ENCODE results near the gene MAP7D1.
"Not testable (repeated sequence)": the region's sequence is repeated elsewhere in the genome, so short reads cannot be mapped to it uniquely, and the experiment has no call there.

The MAP7D1 gene

DNA sequence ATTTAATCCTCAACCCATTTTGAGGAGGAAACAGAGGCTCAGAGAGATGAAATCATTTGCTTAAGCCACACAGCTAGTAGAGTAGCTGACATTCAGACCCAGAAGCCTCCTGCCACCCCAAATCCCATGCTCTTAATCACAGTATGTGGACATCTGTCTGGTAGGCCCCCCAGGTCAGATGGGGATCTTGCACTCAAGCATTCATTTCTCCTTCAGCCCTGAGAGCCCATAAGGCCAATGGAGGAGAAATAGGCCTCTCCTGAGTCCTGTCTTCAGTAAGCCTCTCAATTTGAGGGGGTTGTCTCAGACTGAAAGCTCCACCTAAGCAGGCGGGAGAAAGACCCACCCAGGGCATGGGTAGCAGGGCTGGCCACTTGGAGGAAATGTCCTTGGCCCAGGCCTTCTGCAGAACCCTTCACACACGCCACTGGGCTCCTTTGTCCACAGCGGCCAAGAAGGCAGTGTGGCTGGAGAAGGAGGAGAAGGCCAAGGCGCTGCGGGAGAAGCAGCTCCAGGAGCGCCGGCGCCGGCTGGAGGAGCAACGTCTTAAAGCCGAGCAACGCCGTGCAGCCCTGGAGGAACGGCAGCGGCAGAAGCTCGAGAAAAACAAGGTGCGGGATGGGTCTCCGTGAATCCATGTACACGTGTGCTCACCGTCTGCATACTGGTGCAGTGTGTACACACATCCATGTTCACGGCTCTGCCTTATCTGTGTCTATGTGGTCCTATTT lies 16.2 kb downstream of the MAP7D1 start:
- no peak for DNase-seq

DNA sequence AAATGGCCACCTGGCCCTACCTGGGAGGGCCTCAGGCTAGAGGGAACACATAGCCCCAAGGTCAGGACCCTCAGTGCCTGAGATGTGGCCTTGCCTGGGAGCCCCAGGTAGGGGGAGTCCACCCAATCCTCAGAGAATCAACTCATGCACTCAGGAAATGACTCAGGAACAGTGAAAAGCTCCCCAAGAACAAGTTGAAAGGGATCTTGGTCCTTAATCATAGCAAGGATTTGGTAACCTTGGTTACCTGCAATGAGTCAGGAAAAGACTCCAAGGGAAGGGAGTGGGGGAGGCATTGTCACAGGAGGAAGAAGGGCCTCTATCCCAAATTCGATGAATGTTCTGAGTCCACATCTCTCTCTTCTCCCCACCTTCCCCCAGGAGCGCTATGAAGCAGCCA lies 17.0 kb downstream of the MAP7D1 start:
- peak; percentile 86 for DNase-seq

DNA sequence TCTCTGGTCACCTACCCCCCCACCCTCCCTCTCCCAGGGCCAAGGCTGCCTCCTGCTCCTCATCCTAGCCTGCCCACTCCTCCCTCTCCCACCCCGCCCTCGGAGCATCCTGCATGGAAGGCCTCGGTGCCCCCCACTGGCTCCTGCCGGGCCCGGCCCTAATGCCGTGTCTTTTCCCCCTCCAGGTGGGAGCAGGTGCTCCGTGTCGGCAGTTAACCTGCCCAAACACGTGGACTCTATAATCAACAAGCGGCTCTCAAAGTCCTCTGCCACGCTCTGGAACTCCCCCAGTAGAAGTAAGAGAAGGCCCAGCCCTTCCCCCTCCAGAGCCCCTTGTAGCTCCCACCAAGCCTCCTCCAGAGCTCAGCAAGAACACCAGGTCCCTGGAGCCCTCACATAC lies 18.8 kb downstream of the MAP7D1 start:
- DNase-seq, result no peak

DNA sequence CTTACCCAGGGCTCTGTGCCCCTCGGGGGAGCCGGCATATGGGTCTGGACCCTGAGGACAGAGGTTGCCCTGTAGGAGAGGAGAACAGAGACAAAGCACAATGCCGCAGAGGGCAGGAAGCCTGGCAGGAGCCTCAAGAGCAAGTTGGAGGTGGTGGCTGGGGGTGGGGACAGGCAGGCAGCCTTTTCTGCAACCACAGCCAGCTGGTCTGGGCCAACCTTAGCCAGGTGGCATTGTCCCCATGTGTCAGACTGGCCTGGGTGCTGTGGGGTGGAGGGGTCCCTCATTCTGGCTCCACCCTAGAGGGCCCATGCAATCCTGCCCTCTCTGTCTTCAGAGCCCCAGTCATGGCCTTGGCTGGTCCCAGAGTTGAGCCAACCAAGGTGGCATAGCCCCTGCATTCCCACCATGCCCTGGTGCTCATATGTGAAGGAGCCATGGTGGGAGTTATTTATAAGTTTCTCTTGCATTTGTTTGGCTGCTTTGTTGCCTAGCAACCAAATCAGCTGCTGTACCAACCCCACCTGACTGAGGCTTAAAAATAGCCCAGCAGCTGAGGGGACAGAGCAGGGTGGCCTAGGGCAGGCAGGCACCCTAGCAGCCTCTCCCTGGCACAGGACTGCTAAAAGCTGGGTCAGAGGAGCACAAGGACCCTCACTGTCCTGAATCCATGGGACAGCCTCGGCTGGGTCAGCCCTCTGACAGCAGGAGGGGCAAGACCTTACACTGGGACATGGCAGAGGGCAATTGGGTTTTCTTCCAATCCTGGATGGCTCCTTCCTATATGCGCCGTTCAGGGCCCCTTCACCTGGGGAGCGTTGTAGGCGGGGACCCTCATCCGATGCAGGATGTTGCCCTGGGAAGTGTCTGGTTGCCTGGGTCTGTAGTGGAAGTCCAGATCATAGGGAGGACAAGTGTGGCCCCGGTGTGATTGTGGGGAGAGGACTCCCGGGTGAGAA lies 19.5 kb downstream of the MAP7D1 start:
- peak; percentile 48 for DNase-seq

DNA sequence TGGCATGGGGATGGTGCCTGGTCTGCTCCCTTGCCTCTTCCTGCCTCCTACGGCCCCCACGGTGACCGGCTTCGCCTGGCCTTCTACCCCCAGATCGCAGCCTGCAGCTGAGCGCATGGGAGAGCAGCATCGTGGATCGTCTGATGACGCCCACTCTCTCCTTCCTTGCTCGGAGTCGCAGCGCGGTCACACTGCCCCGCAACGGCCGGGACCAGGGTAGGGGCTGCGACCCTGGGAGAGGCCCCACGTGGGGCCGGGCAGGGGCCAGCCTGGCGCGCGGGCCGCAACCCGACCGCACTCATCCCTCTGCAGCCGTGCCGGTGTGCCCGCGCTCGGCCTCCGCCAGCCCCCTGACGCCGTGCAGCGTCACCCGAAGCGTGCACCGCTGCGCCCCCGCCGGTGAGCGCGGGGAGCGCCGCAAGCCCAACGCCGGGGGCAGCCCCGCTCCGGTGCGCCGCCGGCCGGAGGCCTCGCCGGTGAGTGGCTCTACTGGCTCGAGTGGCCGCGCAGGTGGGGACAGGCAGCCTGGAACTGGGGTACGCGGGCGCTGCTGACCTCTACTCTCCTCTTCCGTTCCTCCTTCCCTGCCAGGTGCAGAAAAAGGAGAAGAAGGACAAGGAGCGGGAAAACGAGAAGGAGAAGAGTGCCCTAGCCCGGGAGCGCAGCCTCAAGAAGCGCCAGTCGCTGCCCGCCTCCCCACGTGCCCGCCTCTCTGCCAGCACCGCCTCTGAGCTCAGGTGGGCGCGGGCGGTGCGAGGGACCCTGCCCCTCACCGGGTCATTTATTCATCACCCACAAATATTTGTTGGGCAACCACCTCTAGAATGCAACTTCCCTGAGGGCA lies 20.4 kb downstream of the MAP7D1 start:
- no peak for DNase-seq

DNA sequence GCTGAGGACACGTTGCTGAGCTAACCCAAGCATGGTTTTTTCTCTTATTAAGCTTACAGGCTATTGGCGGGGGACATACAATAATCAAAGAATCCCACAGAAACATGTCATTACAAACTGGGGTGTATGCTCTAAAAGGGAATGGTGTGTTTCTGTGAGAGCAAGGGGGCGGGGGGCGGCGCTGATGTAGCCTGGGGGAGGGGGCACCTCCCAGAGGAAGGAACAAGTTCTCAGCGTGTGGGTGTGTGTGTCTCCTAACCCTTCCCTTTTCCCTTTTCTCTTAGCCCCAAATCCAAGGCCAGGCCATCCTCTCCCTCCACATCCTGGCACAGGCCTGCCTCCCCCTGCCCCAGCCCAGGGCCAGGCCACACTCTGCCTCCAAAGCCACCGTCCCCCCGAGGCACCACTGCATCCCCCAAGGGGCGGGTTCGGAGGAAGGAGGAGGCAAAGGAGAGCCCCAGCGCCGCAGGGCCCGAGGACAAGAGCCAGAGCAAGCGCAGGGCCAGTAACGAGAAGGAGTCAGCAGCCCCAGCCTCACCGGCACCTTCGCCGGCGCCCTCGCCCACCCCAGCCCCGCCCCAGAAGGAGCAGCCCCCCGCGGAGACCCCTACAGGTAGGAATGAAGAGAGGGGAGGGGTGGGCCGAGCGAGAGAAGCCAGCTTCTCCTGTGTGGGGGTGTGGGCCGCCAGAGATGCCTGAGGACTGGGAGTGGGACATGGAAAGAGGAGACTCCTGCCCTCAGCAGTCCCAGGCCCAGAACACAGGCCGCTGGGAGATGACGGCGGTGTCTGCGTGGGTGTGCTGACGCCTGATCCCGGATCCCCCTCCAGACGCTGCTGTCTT lies 21.9 kb downstream of the MAP7D1 start:
- DNase-seq, result no peak

DNA sequence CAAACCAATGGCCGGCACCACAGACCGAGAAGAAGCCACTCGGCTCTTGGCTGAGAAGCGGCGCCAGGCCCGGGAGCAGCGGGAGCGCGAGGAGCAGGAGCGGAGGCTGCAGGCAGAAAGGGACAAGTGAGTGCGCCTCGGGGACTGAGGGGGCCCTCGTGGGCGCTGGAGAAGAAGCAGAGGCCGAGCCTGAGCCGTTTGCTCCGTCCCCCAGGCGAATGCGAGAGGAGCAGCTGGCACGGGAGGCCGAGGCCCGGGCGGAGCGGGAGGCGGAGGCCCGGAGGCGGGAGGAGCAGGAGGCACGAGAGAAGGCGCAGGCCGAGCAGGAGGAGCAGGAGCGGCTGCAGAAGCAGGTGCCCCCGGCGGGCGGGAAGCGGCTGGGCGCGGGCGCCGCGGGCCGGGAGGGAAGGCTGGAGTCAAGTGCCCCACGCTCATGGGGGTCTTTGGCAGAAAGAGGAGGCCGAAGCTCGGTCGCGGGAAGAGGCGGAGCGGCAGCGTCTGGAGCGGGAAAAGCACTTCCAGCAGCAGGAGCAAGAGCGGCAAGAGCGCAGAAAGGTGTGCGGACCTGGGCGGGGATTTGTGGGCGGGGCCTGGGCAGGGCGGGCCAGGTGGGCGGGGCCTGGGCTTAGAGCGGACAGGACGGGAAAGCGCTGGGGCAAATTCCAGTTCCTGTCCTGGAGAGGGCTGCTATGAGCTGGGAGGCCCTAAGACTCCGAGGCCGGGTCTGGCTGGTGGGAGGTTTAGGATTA lies 22.7 kb downstream of the MAP7D1 start:
- DNase-seq, result no peak

DNA sequence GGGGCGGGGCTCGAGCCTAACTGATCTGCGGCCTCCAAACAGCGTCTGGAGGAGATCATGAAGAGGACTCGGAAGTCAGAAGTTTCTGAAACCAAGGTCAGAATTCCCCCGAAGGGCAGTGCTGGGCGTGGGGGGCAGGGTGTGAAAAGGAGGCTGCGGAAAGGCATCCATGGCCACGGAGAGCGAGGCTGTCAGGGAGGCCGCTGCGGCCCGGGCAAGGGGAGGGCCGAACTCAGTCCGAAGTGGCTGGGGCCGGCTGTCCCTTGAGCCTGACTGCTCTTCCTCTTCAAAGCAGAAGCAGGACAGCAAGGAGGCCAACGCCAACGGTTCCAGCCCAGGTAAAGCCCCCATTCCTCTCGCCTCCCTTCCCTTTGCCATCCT lies 23.2 kb downstream of the MAP7D1 start:
- no peak for DNase-seq

DNA sequence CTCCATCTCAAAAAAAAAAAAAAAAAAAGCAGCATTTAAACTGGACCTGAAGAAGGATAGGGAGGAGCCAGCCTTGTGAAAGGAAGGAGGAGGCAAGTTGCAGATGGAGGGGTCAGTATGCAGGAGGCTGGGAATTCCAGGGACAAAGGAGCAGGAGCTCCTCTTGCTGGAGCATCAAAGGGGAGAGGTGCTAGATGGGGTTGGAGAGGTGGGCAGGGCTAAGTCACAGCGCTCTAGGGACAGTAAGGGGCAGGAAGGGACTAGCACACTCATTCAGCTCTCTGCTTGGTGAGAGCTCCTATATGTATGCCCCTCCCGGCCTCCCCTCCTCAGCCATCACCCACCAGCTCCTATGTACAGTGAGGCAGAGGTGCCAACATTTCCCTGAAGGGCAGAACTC lies 26.8 kb downstream of the MAP7D1 start:
- no peak for DNase-seq

DNA sequence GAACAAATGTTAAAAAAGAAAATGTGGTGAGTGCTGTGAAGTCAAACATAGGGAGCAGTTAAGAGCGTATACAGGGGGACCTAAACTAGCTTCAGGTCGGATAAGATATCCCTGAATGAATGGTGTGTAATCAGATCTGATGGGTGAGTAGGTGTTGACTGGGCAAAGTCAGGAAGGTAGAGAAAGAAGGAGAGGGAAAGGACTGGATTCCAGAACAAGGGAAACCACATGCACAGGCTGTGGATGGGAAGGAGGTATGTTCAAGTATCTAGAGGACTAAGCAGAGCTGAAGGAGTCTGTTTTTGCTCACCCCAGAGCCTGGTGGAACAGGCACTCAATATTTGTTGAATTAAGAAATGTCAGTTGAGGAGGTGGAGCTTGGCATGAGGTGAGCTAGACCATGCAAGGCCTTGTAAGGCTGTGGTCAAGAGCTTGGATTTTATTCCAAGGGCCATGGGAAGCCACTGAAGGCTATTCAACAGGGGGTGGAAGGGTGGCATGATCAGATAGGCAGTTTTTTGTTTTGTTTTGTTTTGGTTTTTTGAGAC lies 27.4 kb downstream of the MAP7D1 start:
- no peak for DNase-seq

DNA sequence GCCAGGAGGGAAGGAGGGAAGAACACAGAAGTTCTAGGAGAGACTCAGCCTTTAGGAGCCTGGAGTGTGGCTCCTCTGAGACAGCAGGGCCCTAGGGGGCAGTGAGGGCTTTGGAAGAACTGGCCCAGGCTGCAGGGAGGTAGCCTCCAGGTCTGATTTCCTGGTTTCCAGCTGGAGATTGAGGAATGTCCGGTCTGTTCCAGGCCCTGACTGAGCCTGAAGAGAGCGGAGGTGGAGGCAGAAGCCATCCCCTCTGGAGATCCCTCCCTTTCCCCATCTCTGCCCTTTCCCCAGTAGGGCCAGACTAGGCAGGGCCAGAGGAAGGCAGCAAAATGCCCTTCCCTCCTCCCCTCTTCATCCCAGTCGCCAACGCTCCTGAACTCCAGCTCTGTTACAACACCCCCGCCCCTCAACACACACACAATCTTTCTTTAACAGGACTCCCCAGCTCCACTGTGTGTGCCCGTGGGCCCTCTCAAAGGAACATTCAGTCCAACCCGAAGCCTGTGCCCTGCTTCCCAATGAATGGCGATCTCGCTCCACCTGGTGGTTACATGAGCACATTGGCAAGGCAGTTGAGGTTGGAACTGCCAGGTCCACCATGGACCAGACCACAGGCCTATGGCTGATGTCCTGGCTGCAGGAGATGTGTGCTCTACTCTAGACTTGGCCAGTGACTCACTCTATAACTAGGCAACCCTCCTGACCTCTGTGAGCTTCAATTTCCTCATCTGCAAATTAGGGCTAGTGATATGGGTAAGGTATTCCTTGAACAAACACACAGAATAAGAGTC lies 32.0 kb downstream of the MAP7D1 start:
- DNase-seq, result peak; percentile 89

DNA sequence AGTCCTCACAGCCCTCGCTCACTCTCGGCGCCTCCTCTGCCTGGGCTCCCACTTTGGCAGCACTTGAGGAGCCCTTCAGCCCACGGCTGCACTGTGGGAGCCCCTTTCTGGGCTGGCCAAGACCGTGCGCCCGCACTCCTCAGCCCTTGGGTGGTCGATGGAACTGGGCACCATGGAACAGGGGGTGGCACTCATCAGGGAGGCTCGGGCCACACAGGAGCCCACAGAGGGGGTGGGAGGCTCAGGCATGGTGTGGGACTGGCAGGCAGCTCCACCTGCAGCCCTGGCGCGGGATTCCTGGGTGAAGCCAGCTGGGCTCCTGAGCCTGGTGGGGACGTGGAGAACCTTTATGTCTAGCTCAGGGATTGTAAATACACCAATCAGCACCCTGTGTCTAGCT lies 40.8 kb downstream of the MAP7D1 start:
- DNase-seq, result not testable (repeated sequence)

DNA sequence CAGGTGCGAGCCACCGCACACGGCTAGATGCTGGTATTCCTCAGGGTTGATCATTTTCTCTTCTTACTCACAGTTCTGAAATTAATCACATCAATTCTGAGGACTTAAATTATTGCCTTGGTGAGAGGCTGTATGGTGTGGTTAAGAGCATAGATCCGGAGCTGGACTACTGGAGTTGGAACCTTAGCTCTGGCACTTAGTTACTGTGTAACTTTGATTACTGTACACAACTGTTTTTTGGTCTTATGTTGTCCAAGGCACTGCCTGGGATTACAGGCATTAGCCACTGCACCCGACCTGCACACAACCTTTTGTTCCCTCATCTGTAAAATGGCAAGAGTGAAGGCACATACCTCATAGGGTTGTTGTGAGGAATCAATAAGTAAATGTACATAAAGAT lies 42.7 kb downstream of the MAP7D1 start:
- no peak for DNase-seq

DNA sequence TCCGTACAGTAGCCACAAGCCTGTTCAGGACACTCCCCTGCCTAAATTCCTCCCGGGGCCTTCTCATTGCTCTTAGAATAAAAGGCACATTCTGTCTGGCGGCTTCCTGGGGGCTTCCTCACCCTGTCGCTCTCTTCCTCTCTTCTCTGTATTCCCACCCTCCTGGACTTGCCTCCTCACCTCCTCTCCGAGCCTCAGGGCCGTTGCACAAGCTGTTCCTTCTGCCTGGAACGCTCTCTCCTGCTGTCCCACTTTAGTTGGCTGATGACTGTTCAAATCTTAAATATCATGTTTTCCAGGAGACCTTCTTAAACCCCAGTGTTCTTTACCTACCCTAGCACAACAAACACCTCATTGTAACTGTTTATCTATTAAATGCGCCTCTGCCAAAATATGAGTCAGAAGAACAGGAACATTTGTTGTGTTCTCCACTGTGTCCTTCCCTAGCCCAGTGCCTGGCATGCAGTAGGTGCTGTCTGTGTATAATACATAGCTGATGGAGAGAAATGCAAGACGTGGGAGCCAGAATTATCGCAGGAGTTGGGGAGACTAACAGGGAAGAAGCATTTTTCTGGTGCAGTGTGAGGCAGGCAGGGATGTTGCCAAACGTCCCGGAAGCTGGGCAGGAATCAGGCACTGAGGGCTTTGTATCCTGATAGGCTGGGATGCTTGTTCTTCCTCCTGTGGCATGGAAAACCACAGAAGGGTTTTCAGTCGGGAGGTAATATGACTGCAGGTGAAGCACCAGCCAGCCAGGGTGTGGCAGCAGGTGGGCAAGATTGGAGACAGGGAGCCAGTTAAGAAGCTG lies 44.2 kb downstream of the MAP7D1 start:
- DNase-seq, result no peak

DNA sequence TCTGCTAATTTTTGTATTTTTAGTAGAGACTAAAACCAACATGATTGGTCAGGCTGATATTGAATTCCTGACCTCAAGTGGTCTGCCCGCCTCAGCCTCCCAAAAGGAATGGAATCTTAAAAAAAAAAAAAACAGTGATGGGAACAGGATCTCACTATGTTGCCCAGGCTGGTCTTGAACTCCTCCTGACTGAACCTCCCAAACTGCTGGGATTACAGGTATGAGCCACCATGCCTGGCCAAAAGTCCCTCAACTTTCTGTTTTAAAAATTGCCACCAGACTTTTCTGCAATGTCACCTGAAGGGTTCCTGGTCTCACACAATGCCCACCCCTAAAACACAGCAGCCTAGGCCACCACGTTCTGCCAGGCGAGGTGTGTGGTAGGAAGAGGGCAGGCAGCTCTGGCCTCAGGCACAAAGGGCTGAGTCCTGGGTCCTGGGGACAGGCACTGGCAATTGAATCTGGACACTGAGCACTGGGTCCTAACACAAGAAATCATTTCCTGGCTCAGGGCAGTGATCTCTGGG lies 47.1 kb downstream of the MAP7D1 start:
- DNase-seq, result no peak

DNA sequence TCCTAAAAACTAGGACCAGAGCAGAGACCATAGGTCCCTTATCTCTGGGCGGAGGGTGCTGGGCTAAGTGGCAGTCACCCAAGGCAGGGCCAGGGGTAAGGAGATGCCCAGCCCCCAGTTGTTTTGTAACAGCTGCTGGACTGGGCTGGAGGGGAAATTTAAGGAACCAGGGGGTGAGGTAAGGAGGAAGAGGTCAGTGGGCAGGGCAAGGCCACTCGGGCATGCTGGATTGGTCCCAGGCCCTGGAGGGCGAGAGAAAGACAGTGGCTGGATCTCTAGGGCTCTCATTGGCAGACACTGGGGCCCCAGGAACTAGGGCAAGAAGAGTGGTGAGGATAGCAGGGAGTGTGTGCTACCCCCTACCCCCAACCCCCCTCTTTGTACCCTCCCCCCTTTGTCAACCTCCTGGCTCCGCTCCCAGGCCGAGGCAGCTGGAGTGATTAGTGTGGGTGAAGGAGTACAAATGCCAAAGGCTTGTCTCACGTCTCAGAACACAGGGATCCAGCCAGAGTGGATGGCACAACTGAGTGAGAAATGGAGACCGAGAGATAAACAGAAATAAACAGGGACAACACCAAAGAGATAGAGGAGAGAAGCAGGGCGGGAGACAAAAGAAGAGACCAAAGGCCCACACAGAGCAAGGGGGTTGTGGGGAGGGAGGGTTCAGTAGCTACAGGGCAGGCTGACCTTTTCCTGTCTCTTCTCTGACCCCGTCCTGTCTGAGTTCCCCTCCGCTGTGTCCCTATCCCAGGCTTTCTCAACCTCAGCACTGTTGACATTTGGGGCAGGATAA lies 47.8 kb downstream of the MAP7D1 start:
- DNase-seq, result peak; percentile 73

DNA sequence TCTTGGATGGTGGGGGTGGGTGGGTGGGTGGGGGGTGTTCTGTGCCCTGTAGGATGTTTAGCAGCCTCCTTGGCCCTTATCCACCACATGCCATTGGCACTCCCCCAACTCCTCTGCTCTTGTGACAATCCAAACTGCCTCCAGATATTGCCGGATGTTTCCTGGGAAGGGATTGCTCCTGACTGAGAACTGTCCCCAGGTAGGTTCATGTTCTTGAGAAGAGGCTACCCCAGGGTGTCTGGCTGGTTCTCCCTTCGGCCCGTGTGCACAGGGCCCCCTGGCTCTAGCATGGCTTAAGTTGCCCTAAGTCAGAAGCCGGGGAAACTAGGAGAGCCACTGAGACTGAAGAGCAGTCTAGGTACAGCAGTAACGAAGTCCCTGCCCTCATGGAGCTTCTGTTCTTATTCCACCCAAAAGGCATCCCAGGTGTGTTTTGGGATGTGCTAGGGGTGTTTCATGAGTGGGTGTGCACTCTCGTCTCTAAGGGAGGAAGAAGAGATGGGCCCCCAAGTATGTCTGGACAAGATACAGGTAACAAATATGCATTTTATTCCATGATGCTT lies 48.5 kb downstream of the MAP7D1 start:
- peak; percentile 40 for DNase-seq

DNA sequence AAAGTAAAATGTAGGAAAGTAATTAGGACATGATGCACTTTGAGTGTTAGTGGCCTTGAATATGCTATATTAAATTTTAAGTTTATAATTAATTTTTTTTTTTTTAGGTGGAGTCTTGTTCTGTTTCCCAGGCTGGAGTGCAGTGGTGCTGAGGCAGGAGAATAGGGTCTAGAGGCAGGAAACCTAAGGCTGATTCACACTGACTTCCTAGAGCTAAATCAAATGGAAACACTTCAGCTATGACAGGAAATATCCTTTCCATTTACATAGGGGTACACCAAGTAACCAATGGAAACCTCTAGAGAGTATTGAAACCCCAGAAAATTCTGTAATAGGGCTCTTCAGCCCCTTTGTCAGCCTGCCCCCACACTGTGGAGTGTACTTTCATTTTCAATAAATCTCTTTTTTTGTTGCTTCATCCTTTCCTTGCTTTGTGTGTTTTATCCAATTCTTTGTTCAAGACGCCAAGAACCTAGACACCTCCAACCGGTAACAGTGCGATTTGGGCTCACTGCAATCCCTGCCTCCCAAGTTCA lies 50.4 kb downstream of the MAP7D1 start:
- DNase-seq, result no peak

Data from fibroblast of skin of right quadriceps (primary cell).